KMS-11 (cell line): ENCODE data around the gene INPP4A.

Experiments used
- H2AFZ ChIP-seq: fragments of 200-600 bp; sonication (generic); 2 replicates; pipeline ENCODE4 v1.6.1; 2016; ENCODE audit warnings: antibody characterized with exemption, mixed run types, low read depth
- H3K27ac ChIP-seq: fragments of 200-600 bp; sonication (generic); 2 replicates; pipeline ENCODE4 v1.6.1; 2016; ENCODE audit warnings: mild to moderate bottlenecking, mixed run types
- H3K27me3 ChIP-seq: fragments of 200-600 bp; sonication (generic); 2 replicates; pipeline ENCODE4 v1.6.1; 2017; ENCODE audit warnings: mild to moderate bottlenecking, low read depth, mixed run types, moderate library complexity; ENCODE audit not compliant: insufficient read depth
- H3K36me3 ChIP-seq: fragments of 200-600 bp; sonication (generic); 2 replicates; pipeline ENCODE4 v1.6.1; 2017; ENCODE audit warnings: mild to moderate bottlenecking, mixed run types; ENCODE audit not compliant: insufficient read depth
- H3K4me1 ChIP-seq: fragments of 200-600 bp; sonication (generic); 2 replicates; pipeline ENCODE4 v1.6.1; 2016; ENCODE audit warnings: mild to moderate bottlenecking, low read depth, mixed run types; ENCODE audit not compliant: poor library complexity, severe bottlenecking
- H3K4me2 ChIP-seq: fragments of 200-600 bp; sonication (generic); 2 replicates; pipeline ENCODE4 v1.7.0; 2016; ENCODE audit warnings: mild to moderate bottlenecking, mixed run types
- H3K4me3 ChIP-seq: fragments of 200-600 bp; sonication (generic); IDR thresholded peaks from 2 replicates; pipeline ENCODE4 v1.6.1; 2017; ENCODE audit warnings: low read depth, low read length, mixed read lengths; ENCODE audit not compliant: insufficient read depth
- H3K79me2 ChIP-seq: fragments of 200-600 bp; sonication (generic); 2 replicates; pipeline ENCODE4 v1.6.1; 2016; ENCODE audit warnings: low read depth, mixed run types; ENCODE audit not compliant: insufficient read depth
- H3K9ac ChIP-seq: fragments of 200-600 bp; sonication (generic); 2 replicates; pipeline ENCODE4 v1.6.1; 2016; ENCODE audit warnings: mild to moderate bottlenecking, mixed run types
- H4K20me1 ChIP-seq: fragments of 200-600 bp; sonication (generic); 2 replicates; pipeline ENCODE4 v1.6.1; 2016; ENCODE audit warnings: mild to moderate bottlenecking, mixed run types; ENCODE audit not compliant: insufficient read depth
- CTCF ChIP-seq: fragments of 200-600 bp; sonication (generic); conservative IDR thresholded peaks from 2 replicates; pipeline ENCODE4 v1.6.1; 2017; ENCODE audit warnings: low read depth, mild to moderate bottlenecking, antibody characterized with exemption, low read length, moderate library complexity, mixed read lengths

INPP4A gene

GRCh38 chr2:98480598-98480997 lies 35.9 kb downstream of the INPP4A start:
- H4K20me1 ChIP-seq: no peaks in the 10 kb centered on the region
- H3K27ac ChIP-seq: peak overlapping the region; percentile 99
- no peak overlapping the region for H3K9ac ChIP-seq
- H3K27me3 ChIP-seq: no peaks in the 10 kb centered on the region
- TF ChIP-seq CTCF: no peak
- no peaks in the 10 kb centered on the region for H3K36me3 ChIP-seq
- H2AFZ ChIP-seq: no peak overlapping the region
- H3K79me2 ChIP-seq: peaks cover 93% of the 10 kb centered on the region
- H3K4me3 ChIP-seq: no peak overlapping the region
- peak overlapping the region; percentile 97; the same call in 1 of the 2 replicates for H3K4me2 ChIP-seq
- peaks cover 100% of the 10 kb centered on the region for H3K4me1 ChIP-seq

GRCh38 chr2:98482362-98482761 lies 37.7 kb downstream of the INPP4A start:
- H3K9ac ChIP-seq: peak overlapping the region; percentile 26; the same call in 1 of the 2 replicates
- peak overlapping the region; percentile 97 for H3K4me2 ChIP-seq
- no peaks in the 10 kb centered on the region for H3K27me3 ChIP-seq
- peaks cover 100% of the 10 kb centered on the region for H3K4me1 ChIP-seq
- no peaks in the 10 kb centered on the region for H3K36me3 ChIP-seq
- H3K27ac ChIP-seq: peak overlapping the region; percentile 99
- peak overlapping the region; percentile 36 for H3K4me3 ChIP-seq
- no peak overlapping the region for H2AFZ ChIP-seq
- peaks cover 92% of the 10 kb centered on the region for H3K79me2 ChIP-seq
- TF ChIP-seq CTCF: no peak
- H4K20me1 ChIP-seq: no peaks in the 10 kb centered on the region

- Histone ChIP-seq H2AFZ (no peak overlapping the region), H3K36me3 (no peaks in the 10 kb centered on the region), H3K4me2 (peak overlapping the region; percentile 97), H3K4me1 (peaks cover 99% of the 10 kb centered on the region), H3K9ac (peak overlapping the region; percentile 26; the same call in 1 of the 2 replicates), H3K4me3 (no peak overlapping the region), H3K79me2 (peaks cover 87% of the 10 kb centered on the region), H3K27ac (peak overlapping the region; percentile 99), H4K20me1 (no peaks in the 10 kb centered on the region), H3K27me3 (no peaks in the 10 kb centered on the region)
- no peak for TF ChIP-seq CTCF
Measured at GRCh38 chr2:98483257-98483861, 38.7 kb downstream of the INPP4A start.

- no peaks in the 10 kb centered on the region for H3K27me3 ChIP-seq
- H3K4me3 ChIP-seq: peak overlapping the region; percentile 75
- TF ChIP-seq CTCF: no peak
- no peaks in the 10 kb centered on the region for H3K36me3 ChIP-seq
- H3K4me1 ChIP-seq: peaks cover 99% of the 10 kb centered on the region
- no peaks in the 10 kb centered on the region for H4K20me1 ChIP-seq
- H3K79me2 ChIP-seq: peaks cover 87% of the 10 kb centered on the region
- H3K9ac ChIP-seq: peak overlapping the region; percentile 79; the same call in 1 of the 2 replicates
- peak overlapping the region; percentile 97 for H3K4me2 ChIP-seq
- no peak overlapping the region for H2AFZ ChIP-seq
- peak overlapping the region; percentile 99 for H3K27ac ChIP-seq
Measured at GRCh38 chr2:98484121-98484557, 39.5 kb downstream of the INPP4A start.
